IPS-15b (cell line): ENCODE results near the gene GHRH.

Source experiments
- H3K27me3 ChIP-seq: one replicate; pipeline ENCODE4 v1.6.1; 2013; ENCODE audit warnings: low read length; ENCODE audit not compliant: control insufficient read depth, insufficient read depth
- H3K36me3 ChIP-seq: one replicate; pipeline ENCODE4 v1.6.1; 2013; ENCODE audit warnings: low read length; ENCODE audit not compliant: control insufficient read depth, insufficient read depth
- H3K4me1 ChIP-seq: one replicate; pipeline ENCODE4 v1.6.1; 2013; ENCODE audit warnings: mild to moderate bottlenecking, low read length; ENCODE audit not compliant: control insufficient read depth, insufficient read depth
- H3K4me3 ChIP-seq: one replicate; pipeline ENCODE4 v1.5.1; 2013; ENCODE audit warnings: low read depth, low read length
- H3K9ac ChIP-seq: one replicate; pipeline ENCODE4 v1.6.1; 2013; ENCODE audit warnings: low read depth, mild to moderate bottlenecking, low read length
- H3K9me3 ChIP-seq: one replicate; pipeline ENCODE4 v1.6.1; 2013; ENCODE audit warnings: mild to moderate bottlenecking, low read length; ENCODE audit not compliant: control insufficient read depth, insufficient read depth

Gene GHRH

DNA sequence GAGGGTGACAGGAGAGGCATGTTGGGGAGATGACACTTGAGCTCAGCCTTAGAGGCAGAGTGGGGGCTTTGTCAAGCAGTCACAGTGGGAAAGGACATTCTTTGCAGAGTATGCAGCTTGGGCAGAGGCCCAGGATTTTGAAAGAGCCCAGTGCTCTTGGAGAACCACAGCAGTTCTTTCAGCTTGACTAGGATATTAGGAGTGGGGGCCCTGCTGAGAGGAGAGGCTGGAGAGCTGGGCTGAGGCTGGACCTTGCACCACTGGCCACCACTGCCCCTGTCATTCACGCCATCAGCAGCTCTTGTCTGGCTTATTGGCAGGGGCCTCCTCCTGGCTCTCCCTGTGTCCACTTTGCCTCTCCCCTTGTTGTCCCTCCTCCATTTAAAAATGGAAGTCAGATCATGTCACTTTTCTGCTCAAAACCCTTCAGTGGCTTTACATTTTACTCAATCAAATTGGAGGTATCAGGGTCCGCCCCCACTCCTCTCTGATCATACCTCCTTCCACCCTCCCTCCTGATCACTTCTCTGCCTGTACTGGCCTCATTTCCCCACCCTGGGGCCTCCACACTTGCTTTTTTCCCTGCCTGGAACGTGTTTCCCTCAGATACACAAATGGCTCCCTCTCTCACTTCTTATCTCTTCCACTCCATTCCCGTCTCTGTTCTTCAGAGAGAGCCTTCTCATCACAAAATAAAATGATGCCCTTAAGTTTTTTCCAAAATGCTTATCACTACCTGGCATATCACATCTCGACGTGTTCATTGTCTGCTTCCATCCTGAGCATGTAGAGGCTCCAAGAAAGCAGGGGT, 38.3 kb upstream of the GHRH start:
- no peaks in the 10 kb centered on the region for H3K9me3 ChIP-seq
- H3K4me3 ChIP-seq, result no peak overlapping the region
- H3K9ac ChIP-seq, result no peak overlapping the region
- H3K4me1 ChIP-seq, result peaks cover 4% of the 10 kb centered on the region
- H3K27me3 ChIP-seq, result no peaks in the 10 kb centered on the region
- peaks cover 4% of the 10 kb centered on the region for H3K36me3 ChIP-seq

DNA sequence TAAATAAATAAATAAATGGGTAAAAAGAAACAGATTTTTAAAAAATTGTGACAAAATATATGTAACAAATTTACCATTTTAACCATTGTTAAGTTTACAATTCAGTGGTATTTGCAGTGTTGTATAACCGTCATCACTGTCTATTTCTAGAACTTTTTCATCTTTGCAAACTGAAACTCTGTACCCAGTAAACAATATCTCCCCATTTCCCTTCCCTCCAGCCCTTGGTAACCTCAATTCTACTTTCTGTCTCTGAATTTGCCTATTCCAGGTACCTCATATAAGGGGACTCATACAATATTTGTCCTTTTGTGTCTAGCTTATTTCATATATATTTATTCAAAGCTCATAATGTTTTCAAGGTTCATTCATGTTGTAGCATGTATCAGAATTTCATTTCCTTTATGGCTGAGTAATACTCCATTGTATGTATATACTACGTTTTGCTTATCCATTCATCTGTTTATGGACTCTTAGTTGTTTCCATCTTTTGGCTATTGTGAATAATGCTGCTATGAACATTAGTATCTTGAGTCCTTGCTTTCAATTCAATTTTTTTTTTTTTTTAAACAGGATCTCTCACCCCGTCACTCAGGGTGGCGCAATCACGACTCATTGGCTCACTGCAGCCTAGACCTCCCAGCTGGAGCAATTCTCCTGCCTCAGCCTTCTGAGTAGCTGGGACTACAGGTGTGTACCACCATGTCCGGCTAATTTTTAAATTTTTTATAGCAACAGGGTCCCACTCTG, 36.8 kb upstream of the GHRH start:
- Histone ChIP-seq H3K36me3 (peaks cover 4% of the 10 kb centered on the region), H3K4me1 (peaks cover 6% of the 10 kb centered on the region), H3K9ac (no peak overlapping the region), H3K9me3 (no peaks in the 10 kb centered on the region), H3K4me3 (no peak overlapping the region), H3K27me3 (no peaks in the 10 kb centered on the region)

DNA sequence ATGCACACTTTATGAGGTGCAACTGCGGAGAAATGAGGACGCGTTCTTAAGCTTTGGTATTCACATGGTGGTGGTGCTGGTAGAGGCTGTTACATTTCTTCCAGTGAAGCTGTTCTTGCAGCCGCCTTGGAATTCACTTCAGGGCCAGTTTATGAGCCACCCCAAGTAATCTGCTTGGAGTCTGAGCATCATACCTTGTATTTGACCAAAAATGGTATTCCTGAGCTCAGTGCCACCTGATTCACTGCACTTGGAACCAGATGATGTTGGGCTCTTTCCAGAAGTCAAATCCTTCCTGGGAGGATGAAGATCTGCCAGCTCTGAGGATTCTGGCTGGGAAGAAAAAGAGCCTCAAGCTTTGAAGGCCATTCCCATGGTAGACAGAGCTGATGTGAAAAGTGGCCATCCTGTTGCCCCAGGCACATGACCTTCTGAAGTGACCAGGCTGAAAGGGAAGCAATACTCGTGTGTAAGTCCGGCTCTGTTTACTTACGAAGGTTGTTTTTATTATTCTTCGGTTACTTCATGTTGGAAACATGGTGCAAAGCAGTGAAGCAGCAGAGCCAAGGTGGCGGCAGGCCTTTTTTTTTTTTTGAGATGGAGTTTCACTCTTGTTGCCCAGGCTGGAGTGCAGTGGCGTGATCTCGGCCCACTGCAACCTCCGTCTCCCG, 35.6 kb upstream of the GHRH start:
- Histone ChIP-seq H3K27me3 (no peaks in the 10 kb centered on the region), H3K9me3 (no peaks in the 10 kb centered on the region), H3K9ac (no peak overlapping the region), H3K4me3 (no peak overlapping the region), H3K36me3 (peaks cover 4% of the 10 kb centered on the region), H3K4me1 (peaks cover 6% of the 10 kb centered on the region)

DNA sequence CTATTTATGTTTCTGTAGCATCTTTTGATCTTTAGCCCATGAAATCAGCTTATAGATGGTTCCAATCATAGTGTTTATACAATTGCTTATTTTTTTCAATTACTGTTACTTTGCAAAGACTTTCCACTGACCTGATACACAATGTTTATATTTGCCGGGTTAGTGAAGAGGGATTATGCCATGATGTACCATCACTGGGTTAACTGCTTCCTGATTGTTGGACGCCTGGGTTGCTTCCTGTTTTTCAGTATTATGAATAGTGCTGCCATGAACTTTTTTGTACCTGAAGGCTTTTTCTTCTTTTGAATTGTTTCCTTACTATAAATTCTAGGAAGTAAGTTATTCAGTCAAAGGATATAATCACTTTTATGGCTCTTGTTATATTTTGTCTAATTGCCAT, 34.8 kb upstream of the GHRH start:
- Histone ChIP-seq H3K9me3 (no peaks in the 10 kb centered on the region), H3K36me3 (peaks cover 4% of the 10 kb centered on the region), H3K27me3 (no peaks in the 10 kb centered on the region), H3K4me3 (no peak overlapping the region), H3K4me1 (peaks cover 6% of the 10 kb centered on the region), H3K9ac (no peak overlapping the region)

DNA sequence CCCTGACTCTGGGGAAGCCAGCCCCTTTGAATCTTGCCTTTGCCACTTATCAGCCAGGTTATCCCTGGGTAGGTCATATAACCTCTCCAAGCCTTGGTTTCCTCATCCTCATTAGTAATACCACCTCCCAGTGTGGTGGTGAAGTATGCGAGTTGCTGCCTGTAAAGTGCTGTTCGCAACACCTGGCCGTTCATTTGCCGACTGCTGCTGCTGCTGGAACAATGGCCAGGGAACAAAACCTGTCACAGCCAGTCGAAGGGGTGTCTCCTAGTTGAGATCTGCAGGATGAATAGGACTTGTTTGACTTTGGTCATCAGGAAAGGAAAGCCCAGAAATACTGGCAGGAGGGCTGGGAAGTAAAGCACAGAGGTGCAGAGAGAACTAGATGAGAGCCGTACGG, 34.0 kb upstream of the GHRH start:
- Histone ChIP-seq H3K36me3 (peaks cover 4% of the 10 kb centered on the region), H3K9ac (peak overlapping the region; percentile 37), H3K4me3 (no peak overlapping the region), H3K9me3 (no peaks in the 10 kb centered on the region), H3K4me1 (peaks cover 6% of the 10 kb centered on the region), H3K27me3 (no peaks in the 10 kb centered on the region)

DNA sequence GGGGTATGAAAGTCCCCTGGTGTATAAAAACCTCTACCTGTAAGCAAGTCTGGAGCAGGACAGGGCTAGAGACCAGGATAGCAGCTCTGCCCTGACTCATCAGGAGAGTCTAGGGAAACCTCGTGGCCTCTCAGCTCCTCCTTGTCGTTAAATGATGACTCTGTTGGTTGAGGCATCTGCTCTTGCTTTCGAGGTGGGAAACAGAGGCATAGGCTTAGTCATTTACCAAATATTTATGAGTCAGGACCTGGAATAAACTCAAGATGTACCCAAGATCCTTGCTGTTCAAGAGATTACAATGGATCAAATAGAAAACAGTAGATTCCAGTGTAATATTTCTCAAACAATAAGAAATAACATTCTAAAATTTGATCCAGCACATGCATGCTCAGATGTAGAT, 33.4 kb upstream of the GHRH start:
- H3K27me3 ChIP-seq, result no peaks in the 10 kb centered on the region
- H3K36me3 ChIP-seq, result peaks cover 4% of the 10 kb centered on the region
- H3K4me3 ChIP-seq, result no peak overlapping the region
- no peak overlapping the region for H3K9ac ChIP-seq
- peaks cover 6% of the 10 kb centered on the region for H3K4me1 ChIP-seq
- no peaks in the 10 kb centered on the region for H3K9me3 ChIP-seq

DNA sequence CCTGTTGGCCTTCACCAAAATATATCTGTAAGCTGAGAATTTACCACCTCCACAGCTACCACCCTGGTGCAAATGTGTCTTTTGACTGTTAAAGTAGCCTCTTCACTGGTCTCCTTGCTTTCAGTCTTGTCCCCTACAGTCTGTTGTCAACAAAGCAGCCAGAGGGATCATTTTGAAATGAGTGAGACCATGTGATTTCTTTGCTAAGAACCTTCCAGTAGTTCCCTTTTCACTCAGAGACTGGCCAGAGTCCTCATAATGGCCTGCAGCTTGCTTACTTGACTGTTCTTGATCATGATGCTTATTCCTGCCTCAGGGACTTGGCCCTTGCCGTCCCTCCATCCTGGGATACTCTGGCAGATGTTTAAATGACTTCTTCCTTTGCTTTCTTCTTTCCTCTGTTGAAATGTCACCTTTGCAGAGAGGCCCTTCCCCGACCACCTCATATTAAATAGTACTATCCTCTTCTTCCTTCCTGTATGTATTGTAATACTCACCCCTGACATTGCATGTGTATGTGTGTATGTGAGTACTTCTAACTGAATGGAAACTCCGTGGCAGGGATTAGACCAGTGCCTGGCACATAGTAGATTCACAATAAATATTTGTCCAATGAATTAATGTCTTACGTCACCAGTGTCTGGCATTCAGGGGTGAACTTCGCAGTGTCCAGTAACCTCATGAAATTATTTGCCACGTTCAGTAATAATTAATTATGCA, 32.8 kb upstream of the GHRH start:
- H3K9ac ChIP-seq, result no peak overlapping the region
- peaks cover under 1% of the 10 kb centered on the region for H3K36me3 ChIP-seq
- no peaks in the 10 kb centered on the region for H3K9me3 ChIP-seq
- H3K4me1 ChIP-seq, result peaks cover 6% of the 10 kb centered on the region
- no peak overlapping the region for H3K4me3 ChIP-seq
- H3K27me3 ChIP-seq, result no peaks in the 10 kb centered on the region

DNA sequence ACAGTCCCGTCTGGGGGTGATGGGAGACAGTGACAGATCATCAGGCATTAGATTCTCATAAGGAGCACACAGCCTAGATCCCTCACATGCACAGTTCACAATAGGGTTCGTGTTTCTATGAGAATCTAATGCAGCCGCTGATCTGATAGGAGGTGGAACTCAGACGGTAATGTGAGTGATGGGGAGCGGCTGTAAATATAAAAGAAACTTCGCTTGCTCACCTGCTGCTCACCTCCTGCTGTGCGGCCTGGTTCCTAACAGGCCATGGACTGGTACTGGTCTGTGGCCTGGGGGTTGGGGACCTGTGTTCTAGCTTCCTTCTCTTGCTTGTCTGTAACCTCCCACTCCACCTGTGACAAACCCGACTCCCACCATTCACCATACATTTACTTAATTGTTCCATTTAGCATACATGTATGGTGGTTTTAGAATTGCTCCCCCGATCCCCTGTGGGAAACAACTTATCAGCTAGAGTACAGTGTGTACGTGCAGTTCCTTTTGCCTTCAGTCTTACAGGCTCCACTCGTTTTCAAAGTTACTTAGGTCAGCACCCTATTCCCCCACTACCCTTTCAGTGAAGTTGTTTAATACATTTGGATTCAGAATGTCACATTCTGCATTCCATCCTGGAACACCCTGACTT, 31.8 kb upstream of the GHRH start:
- no peaks in the 10 kb centered on the region for H3K9me3 ChIP-seq
- H3K4me3 ChIP-seq, result no peak overlapping the region
- no peaks in the 10 kb centered on the region for H3K27me3 ChIP-seq
- no peaks in the 10 kb centered on the region for H3K36me3 ChIP-seq
- no peak overlapping the region for H3K9ac ChIP-seq
- peaks cover 6% of the 10 kb centered on the region for H3K4me1 ChIP-seq

DNA sequence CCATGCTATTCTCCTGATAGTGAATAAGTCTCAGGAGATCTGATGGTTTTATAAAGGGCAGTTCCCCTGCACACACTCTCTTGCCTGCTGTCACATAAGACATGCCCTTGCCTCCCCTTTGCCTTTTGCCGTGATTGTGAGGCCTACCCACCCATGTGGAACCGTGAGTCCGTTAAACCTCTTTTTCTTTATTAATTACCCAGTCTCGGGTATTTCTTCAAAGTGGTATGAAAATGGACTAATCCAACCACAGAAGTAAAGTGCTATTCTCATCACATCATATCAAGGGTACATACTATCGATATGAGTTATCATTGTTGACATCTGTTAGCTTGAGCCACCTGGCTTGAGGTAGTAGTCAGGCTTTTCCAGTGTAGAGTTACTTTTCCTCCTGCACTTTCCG, 30.1 kb upstream of the GHRH start:
- H3K9ac ChIP-seq, result no peak overlapping the region
- no peak overlapping the region for H3K4me3 ChIP-seq
- no peaks in the 10 kb centered on the region for H3K27me3 ChIP-seq
- no peaks in the 10 kb centered on the region for H3K9me3 ChIP-seq
- H3K36me3 ChIP-seq, result no peaks in the 10 kb centered on the region
- peaks cover 6% of the 10 kb centered on the region for H3K4me1 ChIP-seq

DNA sequence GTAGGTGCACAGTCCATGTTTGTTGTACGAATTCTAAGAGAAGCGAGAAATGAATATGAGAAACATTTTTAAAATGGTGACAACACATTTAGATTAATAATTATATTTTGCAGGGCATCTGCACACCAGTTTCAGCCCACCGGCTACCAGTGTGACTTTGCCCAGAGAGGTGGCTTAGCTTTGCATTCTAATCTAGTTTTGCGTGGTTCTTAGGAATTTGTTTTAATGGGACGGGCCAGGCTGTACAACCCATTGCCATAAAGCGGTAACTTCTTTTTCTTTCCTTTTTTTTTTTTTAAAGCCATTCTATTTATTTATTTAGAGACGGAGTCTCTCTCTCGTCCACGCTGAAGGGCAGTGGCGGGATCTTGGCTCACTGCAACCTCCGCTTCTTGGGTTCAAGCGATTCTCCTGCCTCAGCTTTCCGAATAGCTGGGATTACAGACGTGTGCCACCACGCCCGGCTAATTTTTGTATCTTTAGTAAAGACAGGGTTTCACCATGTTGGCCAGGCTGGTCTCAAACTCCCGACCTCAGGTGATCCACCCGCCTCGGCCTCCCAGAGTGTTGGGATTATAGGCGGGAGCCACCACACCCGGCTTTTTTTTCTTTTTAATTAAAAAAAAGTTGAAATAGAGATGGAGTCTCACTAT, 28.7 kb upstream of the GHRH start:
- H3K4me3 ChIP-seq, result peak overlapping the region; percentile 90
- H3K36me3 ChIP-seq, result no peaks in the 10 kb centered on the region
- H3K9me3 ChIP-seq, result no peaks in the 10 kb centered on the region
- peak overlapping the region; percentile 94 for H3K9ac ChIP-seq
- no peaks in the 10 kb centered on the region for H3K27me3 ChIP-seq
- peaks cover 2% of the 10 kb centered on the region for H3K4me1 ChIP-seq

DNA sequence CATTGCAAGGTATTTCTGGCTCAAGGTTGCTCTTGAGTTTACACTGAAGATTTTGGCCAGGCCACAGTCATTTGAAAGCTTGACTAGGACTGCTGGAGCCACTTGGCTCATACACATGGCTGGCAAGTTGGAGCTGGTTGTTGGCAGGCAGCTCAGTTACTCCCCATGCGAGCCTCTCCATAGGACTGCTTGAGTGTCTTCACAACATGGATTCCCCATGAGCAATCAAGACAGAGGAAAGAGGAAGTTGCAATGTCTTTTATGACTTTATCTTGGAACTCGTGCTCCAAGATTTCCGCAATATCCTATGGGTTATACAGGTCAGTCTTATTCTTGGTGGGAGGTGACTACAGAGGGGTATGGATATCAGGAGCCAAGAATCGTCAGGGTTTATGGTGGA, 26.5 kb upstream of the GHRH start:
- H3K9me3 ChIP-seq, result no peaks in the 10 kb centered on the region
- no peak overlapping the region for H3K9ac ChIP-seq
- no peaks in the 10 kb centered on the region for H3K27me3 ChIP-seq
- H3K4me1 ChIP-seq, result no peaks in the 10 kb centered on the region
- no peak overlapping the region for H3K4me3 ChIP-seq
- no peaks in the 10 kb centered on the region for H3K36me3 ChIP-seq
